ENCODE results near the gene CTDSP1.

DNA sequence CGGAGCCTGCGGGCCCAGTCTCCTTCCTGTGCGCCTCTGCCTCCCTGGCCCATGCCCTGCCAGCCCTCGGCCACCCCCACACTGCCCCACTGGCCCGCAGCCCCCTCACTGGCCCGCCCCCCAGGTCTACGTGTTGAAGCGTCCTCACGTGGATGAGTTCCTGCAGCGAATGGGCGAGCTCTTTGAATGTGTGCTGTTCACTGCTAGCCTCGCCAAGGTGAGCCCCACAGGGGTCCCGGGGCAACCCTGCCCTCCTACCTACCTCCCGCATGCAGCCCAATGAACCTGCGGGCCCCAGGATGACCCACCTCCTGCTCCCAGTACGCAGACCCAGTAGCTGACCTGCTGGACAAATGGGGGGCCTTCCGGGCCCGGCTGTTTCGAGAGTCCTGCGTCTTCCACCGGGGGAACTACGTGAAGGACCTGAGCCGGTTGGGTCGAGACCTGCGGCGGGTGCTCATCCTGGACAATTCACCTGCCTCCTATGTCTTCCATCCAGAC is 3.3 kb downstream of the CTDSP1 start:
- TF ChIP-seq YY1 (IDR thresholded peaks at IDR 0.05; ENCODE audit: low read depth) (no peak), TAF1 (IDR thresholded peaks at IDR 0.05; ENCODE audit: low read depth) (no peak), TEAD4 (IDR thresholded peaks at IDR 0.05) (no peak), MAX (IDR thresholded peaks at IDR 0.05) (no peak), EP300 (IDR thresholded peaks at IDR 0.05; ENCODE audit: borderline replicate concordance) (no peak), RAD21 (IDR thresholded peaks at IDR 0.05; ENCODE audit: low read depth) (no peak), TCF12 (IDR thresholded peaks at IDR 0.05; ENCODE audit: low read depth) (no peak), EGR1 (IDR thresholded peaks at IDR 0.05) (no peak), CEBPB (IDR thresholded peaks at IDR 0.05) (no peak), CREB1 (IDR thresholded peaks at IDR 0.05; ENCODE audit: low read depth) (no peak), FOXM1 (IDR thresholded peaks at IDR 0.05; ENCODE audit: borderline replicate concordance, low read depth) (no peak), REST (IDR thresholded peaks at IDR 0.05; ENCODE audit: low read depth) (no peak), NFIC (IDR thresholded peaks at IDR 0.05) (no peak)
- TF ChIP-seq, protein P1, sequence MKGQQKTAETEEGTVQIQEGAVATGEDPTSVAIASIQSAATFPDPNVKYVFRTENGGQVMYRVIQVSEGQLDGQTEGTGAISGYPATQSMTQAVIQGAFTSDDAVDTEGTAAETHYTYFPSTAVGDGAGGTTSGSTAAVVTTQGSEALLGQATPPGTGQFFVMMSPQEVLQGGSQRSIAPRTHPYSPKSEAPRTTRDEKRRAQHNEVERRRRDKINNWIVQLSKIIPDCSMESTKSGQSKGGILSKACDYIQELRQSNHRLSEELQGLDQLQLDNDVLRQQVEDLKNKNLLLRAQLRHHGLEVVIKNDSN (IDR thresholded peaks at IDR 0.05) = no peak

Measured in Ishikawa (cell line).